ENCODE measurements around the gene ZSCAN22. TPM values are rescaled to one million over a fixed set of nuclear protein-coding genes. Genes with fewer than 3 reads are reported as not detected.

The ZSCAN22 gene
- total RNA-seq, 1 experiment from 2014 or later = 3.2 TPM

GRCh38 chr19:58338825-58339558 lies 12.2 kb downstream of the ZSCAN22 start (continued):
- TF ChIP-seq PREB (CRISPR knock-in tag; IDR thresholded peaks at IDR 0.05; ENCODE audit: borderline replicate concordance) (no peak), CTCF (IDR thresholded peaks at IDR 0.05) (peak; percentile 35)

DNA sequence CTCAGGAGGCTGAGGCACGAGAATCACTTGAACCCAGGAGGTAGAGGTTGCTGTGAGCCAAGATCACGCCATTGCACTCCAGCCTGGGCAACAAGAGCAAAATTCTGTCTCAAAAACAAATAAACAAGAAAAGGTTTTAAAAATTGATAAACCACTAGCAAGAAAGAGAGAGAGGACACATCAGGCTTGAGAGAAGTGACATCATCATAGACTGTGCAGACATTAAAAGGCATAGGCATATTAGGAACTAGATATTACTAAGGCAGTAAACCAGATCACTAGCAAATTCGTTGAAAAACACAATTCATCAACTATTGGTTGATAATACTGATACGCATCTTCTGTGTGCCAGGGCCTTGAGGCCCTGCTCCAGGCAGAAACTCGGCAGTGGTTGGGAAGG lies 18.8 kb downstream of the ZSCAN22 start:
- ChIA-PET CTCF (interaction anchor here (3.2 kb wide), 1 partner anchor 16 kb away, joined by 10 read pairs; no protein-coding TSS in a partner anchor), POLR2A (interaction anchor here (0.6 kb wide), 1 partner anchor 31 kb away, joined by 8 read pairs; no protein-coding TSS in a partner anchor)
- Mint-ChIP-seq H3K9me3 (no peaks in the 10 kb centered on the region; the same call in 1 of the 2 replicates), H3K27me3 (ENCODE audit: low read depth) (peaks cover 53% of the 10 kb centered on the region), H3K27ac (no peak overlapping the region), H3K36me3 (no peaks in the 10 kb centered on the region), H3K4me1 (peaks cover 3% of the 10 kb centered on the region; the same call in 1 of the 2 replicates), H3K4me3 (peak overlapping the region; percentile 77)
- no peak for ATAC-seq
- no peak for DNase-seq (ENCODE audit: low spot score)
- no peak for TF ChIP-seq ZBTB21 (CRISPR knock-in tag; IDR thresholded peaks at IDR 0.05; ENCODE audit: borderline replicate concordance)
- TF ChIP-seq GRHL2 (CRISPR knock-in tag; IDR thresholded peaks at IDR 0.05; ENCODE audit: insufficient replicate concordance, severe bottlenecking) = no peak
- no peak for TF ChIP-seq FOXK1 (CRISPR knock-in tag; IDR thresholded peaks at IDR 0.05)
- no peak for TF ChIP-seq NFATC4 (CRISPR knock-in tag; IDR thresholded peaks at IDR 0.05)
- TF ChIP-seq ZNF396 (CRISPR knock-in tag; IDR thresholded peaks at IDR 0.05; ENCODE audit: borderline replicate concordance) = no peak
- TF ChIP-seq NFYB (CRISPR knock-in tag; conservative IDR thresholded peaks at IDR 0.05; ENCODE audit: low read depth) = no peak
- no peak for TF ChIP-seq ATF6 (CRISPR knock-in tag; IDR thresholded peaks at IDR 0.05)
- TF ChIP-seq IRF1 (CRISPR knock-in tag; IDR thresholded peaks at IDR 0.05) = no peak
- no peak for TF ChIP-seq TP53 (CRISPR knock-in tag; IDR thresholded peaks at IDR 0.05)
- TF ChIP-seq FOXP1 (CRISPR knock-in tag; IDR thresholded peaks at IDR 0.05; ENCODE audit: borderline replicate concordance) = no peak
- TF ChIP-seq CBFB (CRISPR knock-in tag; IDR thresholded peaks at IDR 0.05; ENCODE audit: low read depth) = no peak
- no peak for TF ChIP-seq ZNF425 (CRISPR knock-in tag; conservative IDR thresholded peaks at IDR 0.05)
- TF ChIP-seq ZNF671 (CRISPR knock-in tag; IDR thresholded peaks at IDR 0.05) = no peak
- TF ChIP-seq, protein P1, sequence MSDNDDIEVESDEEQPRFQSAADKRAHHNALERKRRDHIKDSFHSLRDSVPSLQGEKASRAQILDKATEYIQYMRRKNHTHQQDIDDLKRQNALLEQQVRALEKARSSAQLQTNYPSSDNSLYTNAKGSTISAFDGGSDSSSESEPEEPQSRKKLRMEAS (CRISPR knock-in tag; IDR thresholded peaks at IDR 0.05) = no peak
- TF ChIP-seq NR3C1 (CRISPR knock-in tag; conservative IDR thresholded peaks at IDR 0.05; ENCODE audit: low read depth) = no peak
- TF ChIP-seq GABPB1 (CRISPR knock-in tag; IDR thresholded peaks at IDR 0.05) = no peak
- TF ChIP-seq, protein P2, sequence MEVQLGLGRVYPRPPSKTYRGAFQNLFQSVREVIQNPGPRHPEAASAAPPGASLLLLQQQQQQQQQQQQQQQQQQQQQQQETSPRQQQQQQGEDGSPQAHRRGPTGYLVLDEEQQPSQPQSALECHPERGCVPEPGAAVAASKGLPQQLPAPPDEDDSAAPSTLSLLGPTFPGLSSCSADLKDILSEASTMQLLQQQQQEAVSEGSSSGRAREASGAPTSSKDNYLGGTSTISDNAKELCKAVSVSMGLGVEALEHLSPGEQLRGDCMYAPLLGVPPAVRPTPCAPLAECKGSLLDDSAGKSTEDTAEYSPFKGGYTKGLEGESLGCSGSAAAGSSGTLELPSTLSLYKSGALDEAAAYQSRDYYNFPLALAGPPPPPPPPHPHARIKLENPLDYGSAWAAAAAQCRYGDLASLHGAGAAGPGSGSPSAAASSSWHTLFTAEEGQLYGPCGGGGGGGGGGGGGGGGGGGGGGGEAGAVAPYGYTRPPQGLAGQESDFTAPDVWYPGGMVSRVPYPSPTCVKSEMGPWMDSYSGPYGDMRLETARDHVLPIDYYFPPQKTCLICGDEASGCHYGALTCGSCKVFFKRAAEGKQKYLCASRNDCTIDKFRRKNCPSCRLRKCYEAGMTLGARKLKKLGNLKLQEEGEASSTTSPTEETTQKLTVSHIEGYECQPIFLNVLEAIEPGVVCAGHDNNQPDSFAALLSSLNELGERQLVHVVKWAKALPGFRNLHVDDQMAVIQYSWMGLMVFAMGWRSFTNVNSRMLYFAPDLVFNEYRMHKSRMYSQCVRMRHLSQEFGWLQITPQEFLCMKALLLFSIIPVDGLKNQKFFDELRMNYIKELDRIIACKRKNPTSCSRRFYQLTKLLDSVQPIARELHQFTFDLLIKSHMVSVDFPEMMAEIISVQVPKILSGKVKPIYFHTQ (CRISPR knock-in tag; IDR thresholded peaks at IDR 0.05) = no peak
